GM12891 (cell line): ENCODE results near the gene SLC9A9.
A peak's percentile ranks its signal among the peaks of the same experiment; 100 is the strongest.

Source experiments
- DNase-seq: peaks from one replicate; pipeline ENCODE4 v3.0.0; 2011; ENCODE audit warnings: low spot score; ENCODE audit not compliant: insufficient read length
- FAIRE-seq: peaks from 2 replicates; lab custom pipeline; 2011; peaks lifted over from hg19 to GRCh38; lab: Jason Lieb, UNC
- PAX5 ChIP-seq: IDR thresholded peaks from 2 replicates; pipeline ENCODE4 v1.6.1; 2011; ENCODE audit warnings: low read length, moderate library complexity, mild to moderate bottlenecking; ENCODE audit not compliant: insufficient read depth, severe bottlenecking
- POLR2A ChIP-seq: IDR thresholded peaks from 2 replicates; pipeline ENCODE4 v1.6.1; 2011; ENCODE audit warnings: low read depth, low read length, control low read depth
- POLR2AphosphoS5 ChIP-seq: IDR thresholded peaks from 2 replicates; pipeline ENCODE4 v1.6.1; 2011; ENCODE audit warnings: low read depth, low read length, control low read depth
- POU2F2 ChIP-seq: IDR thresholded peaks from 2 replicates; pipeline ENCODE4 v1.6.1; 2011; ENCODE audit warnings: low read depth, mild to moderate bottlenecking, control low read depth, low read length, moderate library complexity
- SPI1 ChIP-seq: IDR thresholded peaks from 2 replicates; pipeline ENCODE4 v1.6.1; 2011; ENCODE audit warnings: low read depth, low read length, control low read depth
- TAF1 ChIP-seq: IDR thresholded peaks from 2 replicates; pipeline ENCODE4 v1.6.1; 2011; ENCODE audit warnings: low read depth, low read length, control low read depth

The SLC9A9 gene

DNA sequence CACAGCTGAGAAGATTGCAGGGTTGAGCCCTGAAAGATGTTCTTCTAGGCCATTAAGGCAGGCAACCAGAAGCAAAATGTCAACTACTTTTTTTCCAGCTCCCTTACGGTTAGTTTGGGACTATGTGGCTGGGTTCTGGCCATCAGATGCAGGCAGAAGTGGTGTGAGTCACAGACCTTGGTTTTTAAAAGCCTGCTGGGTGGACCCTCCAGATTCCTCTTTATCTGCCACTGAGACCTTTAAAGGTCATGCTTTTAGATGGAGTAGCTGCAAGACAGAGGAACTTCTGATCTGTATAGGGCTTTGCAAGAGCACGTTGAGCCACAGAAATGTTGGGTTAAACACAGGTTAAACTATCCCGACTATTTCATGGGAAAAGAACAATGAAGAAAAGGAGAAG, 625.8 kb downstream of the SLC9A9 start:
- no peak for TF ChIP-seq POLR2AphosphoS5
- TF ChIP-seq POLR2A = no peak
- TF ChIP-seq PAX5 = no peak
- no peak for TF ChIP-seq SPI1
- no peak for TF ChIP-seq POU2F2
- TF ChIP-seq TAF1 = no peak
- no peak for FAIRE-seq
- no peak for DNase-seq

DNA sequence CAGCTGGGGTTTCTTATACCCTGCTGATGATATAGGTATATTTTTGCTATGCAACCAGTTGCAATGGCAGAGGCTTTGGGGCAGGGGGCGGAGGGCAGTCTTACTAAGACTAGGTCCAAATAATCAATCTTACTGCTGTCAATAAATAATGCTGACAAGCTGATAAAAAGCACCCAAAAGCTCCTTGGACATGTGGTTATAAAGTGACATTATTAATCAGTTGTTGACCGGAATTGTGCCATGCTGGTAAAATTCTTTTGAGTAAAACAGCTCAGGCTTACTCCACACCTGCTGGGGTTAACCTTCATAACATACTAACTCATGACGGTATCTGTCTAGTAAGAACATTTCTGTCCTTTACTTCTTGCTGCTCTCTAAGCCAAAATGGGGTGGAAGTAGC, 626.8 kb downstream of the SLC9A9 start:
- FAIRE-seq (peak; percentile 38), DNase-seq (no peak)
- TF ChIP-seq PAX5 = no peak
- no peak for TF ChIP-seq SPI1
- TF ChIP-seq TAF1 = no peak
- no peak for TF ChIP-seq POLR2A
- no peak for TF ChIP-seq POU2F2
- TF ChIP-seq POLR2AphosphoS5 = no peak

DNA sequence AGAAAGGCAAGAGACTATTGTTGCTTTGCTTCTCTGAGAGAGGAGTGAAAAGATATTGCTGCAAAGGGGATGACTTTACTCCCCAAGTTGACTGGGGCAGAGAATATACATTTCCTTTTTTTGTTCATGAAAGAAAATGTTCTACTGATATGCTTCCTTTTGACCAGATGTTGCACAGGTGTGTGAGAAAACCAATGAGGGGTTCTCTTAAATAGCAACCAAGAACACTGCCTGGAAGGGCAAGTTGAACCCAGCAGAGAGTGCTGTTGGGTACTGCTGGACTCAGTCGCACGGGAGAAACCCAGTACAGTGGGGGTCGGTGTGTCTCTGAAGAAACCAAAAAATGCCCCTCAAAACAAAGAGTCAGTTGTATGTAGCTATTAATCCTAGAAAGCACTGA, 627.5 kb downstream of the SLC9A9 start:
- FAIRE-seq (peak; percentile 75), DNase-seq (no peak)
- TF ChIP-seq POLR2A = no peak
- TF ChIP-seq POLR2AphosphoS5 = no peak
- TF ChIP-seq POU2F2 = no peak
- no peak for TF ChIP-seq SPI1
- TF ChIP-seq PAX5 = no peak
- no peak for TF ChIP-seq TAF1

- DNase-seq = no peak
- peak; percentile 80 for FAIRE-seq
- TF ChIP-seq POU2F2 (no peak), PAX5 (no peak), POLR2A (no peak), TAF1 (no peak), POLR2AphosphoS5 (no peak), SPI1 (no peak)
Observed at GRCh38 chr3:143218166-143218835, 630.0 kb downstream of the SLC9A9 start.

GRCh38 chr3:143217283-143217682, 631.0 kb downstream of the SLC9A9 start:
- DNase-seq = no peak
- FAIRE-seq = peak; percentile 45
- TF ChIP-seq POLR2AphosphoS5 (no peak), PAX5 (no peak), SPI1 (no peak), TAF1 (no peak), POU2F2 (no peak), POLR2A (no peak)

- FAIRE-seq = peak; percentile 33
- no peak for DNase-seq
- TF ChIP-seq POLR2A = no peak
- no peak for TF ChIP-seq POLR2AphosphoS5
- no peak for TF ChIP-seq SPI1
- no peak for TF ChIP-seq PAX5
- TF ChIP-seq TAF1 = no peak
- TF ChIP-seq POU2F2 = no peak
Observed at GRCh38 chr3:143216709-143217182, 631.5 kb downstream of the SLC9A9 start.
